ENCODE results near the gene PNMA8B. TPM values are rescaled to one million over a fixed set of nuclear protein-coding genes. Genes with fewer than 3 reads are reported as not detected.
"Not testable (repeated sequence)": the region's sequence is repeated elsewhere in the genome, so short reads cannot be mapped to it uniquely, and the experiment has no call there.

The PNMA8B gene
- total RNA-seq, 1 donor: 0.72 TPM

DNA sequence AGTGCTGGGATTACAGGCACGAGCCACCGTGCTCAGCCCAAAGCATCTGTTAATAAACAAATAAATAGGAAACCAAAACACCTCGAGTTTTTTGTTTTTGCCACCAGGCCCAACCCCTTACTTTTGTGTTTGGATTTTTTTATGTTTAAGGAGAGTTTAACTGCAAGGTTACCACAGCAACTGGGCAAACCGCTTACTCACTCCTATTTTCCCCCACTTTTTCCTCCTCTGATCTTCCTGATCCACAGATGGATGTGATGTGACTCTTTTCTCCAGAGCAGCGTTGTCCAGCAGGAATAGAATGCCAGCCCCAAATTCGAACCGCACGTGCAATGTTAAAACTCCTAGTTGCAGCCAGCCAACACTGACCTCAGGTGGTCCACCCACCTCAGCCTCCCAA lies 2.1 kb upstream of the PNMA8B start:
- Histone ChIP-seq H3K4me3 (ENCODE audit: insufficient read depth, low read length) (no peak overlapping the region), H3K4me2 (ENCODE audit: insufficient read depth, low read length) (no peak overlapping the region), H3K36me3 (ENCODE audit: insufficient read depth, low read length) (no peaks in the 10 kb centered on the region), H3K9me3 (ENCODE audit: low read depth, low read length) (no peaks in the 10 kb centered on the region), H4K20me1 (ENCODE audit: insufficient read depth, low read length) (no peaks in the 10 kb centered on the region), H2AFZ (ENCODE audit: low read length) (no peak overlapping the region), H3K27me3 (ENCODE audit: insufficient read depth, low read length) (peaks cover 4% of the 10 kb centered on the region), H3K27ac (ENCODE audit: low read depth, low read length) (no peak overlapping the region), H3K4me1 (ENCODE audit: insufficient read depth, low read length) (no peaks in the 10 kb centered on the region), H3K79me2 (ENCODE audit: insufficient read depth, low read length) (no peaks in the 10 kb centered on the region)
- no peak for TF ChIP-seq CTCF (IDR thresholded peaks at IDR 0.05; ENCODE audit: extremely low read depth, low read depth, low read length)
- peak; percentile 65 for DNase-seq (ENCODE audit: insufficient read length, low spot score, missing footprints)

DNA sequence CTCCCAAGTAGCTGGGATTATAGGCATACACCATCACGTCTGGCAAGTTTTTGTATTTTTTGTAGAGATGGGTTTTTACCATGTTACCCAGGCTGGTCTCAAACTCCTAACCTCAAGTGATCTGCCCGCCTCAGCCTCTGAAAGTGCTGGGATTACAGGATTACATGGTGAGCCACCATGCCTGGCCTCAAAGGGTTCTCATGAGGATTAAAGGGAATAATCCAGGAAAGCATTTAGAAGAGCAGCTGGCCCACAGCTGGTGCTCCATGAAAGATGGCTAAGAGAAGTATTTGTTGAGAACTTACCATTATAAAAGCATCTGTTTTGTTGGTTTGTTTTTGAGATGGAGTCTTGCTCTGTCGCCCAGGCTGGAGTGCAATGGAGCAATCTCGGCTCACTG lies 1.2 kb upstream of the PNMA8B start:
- not testable (repeated sequence) for H3K27me3 ChIP-seq (ENCODE audit: insufficient read depth, low read length); H3K4me1 ChIP-seq (ENCODE audit: insufficient read depth, low read length); H3K36me3 ChIP-seq (ENCODE audit: insufficient read depth, low read length); H4K20me1 ChIP-seq (ENCODE audit: insufficient read depth, low read length); DNase-seq (ENCODE audit: insufficient read length, low spot score, missing footprints); H3K27ac ChIP-seq (ENCODE audit: low read depth, low read length); H2AFZ ChIP-seq (ENCODE audit: low read length); H3K79me2 ChIP-seq (ENCODE audit: insufficient read depth, low read length); H3K9me3 ChIP-seq (ENCODE audit: low read depth, low read length); H3K4me2 ChIP-seq (ENCODE audit: insufficient read depth, low read length); H3K4me3 ChIP-seq (ENCODE audit: insufficient read depth, low read length)

GRCh38 chr19:46496304-46496703 lies 637 bp upstream of the PNMA8B start:
- H3K4me1 ChIP-seq (ENCODE audit: insufficient read depth, low read length): no peaks in the 10 kb centered on the region
- no peaks in the 10 kb centered on the region for H3K9me3 ChIP-seq (ENCODE audit: low read depth, low read length)
- TF ChIP-seq CTCF (IDR thresholded peaks at IDR 0.05; ENCODE audit: extremely low read depth, low read depth, low read length): no peak
- no peaks in the 10 kb centered on the region for H4K20me1 ChIP-seq (ENCODE audit: insufficient read depth, low read length)
- no peaks in the 10 kb centered on the region for H3K36me3 ChIP-seq (ENCODE audit: insufficient read depth, low read length)
- no peak overlapping the region for H3K4me2 ChIP-seq (ENCODE audit: insufficient read depth, low read length)
- no peak overlapping the region for H2AFZ ChIP-seq (ENCODE audit: low read length)
- no peaks in the 10 kb centered on the region for H3K79me2 ChIP-seq (ENCODE audit: insufficient read depth, low read length)
- no peak overlapping the region for H3K27ac ChIP-seq (ENCODE audit: low read depth, low read length)
- DNase-seq (ENCODE audit: insufficient read length, low spot score, missing footprints): no peak
- no peak overlapping the region for H3K4me3 ChIP-seq (ENCODE audit: insufficient read depth, low read length)
- H3K27me3 ChIP-seq (ENCODE audit: insufficient read depth, low read length): peaks cover 14% of the 10 kb centered on the region

GRCh38 chr19:46494941-46495785 lies 504 bp downstream of the PNMA8B start:
- no peak overlapping the region for H3K4me2 ChIP-seq (ENCODE audit: insufficient read depth, low read length)
- H3K9me3 ChIP-seq (ENCODE audit: low read depth, low read length): no peaks in the 10 kb centered on the region
- H3K27me3 ChIP-seq (ENCODE audit: insufficient read depth, low read length): peaks cover 24% of the 10 kb centered on the region
- no peaks in the 10 kb centered on the region for H4K20me1 ChIP-seq (ENCODE audit: insufficient read depth, low read length)
- no peak overlapping the region for H3K27ac ChIP-seq (ENCODE audit: low read depth, low read length)
- H3K4me3 ChIP-seq (ENCODE audit: insufficient read depth, low read length): peak overlapping the region; percentile 42
- DNase-seq (ENCODE audit: insufficient read length, low spot score, missing footprints): peak; percentile 78
- peak overlapping the region; percentile 15 for H2AFZ ChIP-seq (ENCODE audit: low read length)
- H3K4me1 ChIP-seq (ENCODE audit: insufficient read depth, low read length): no peaks in the 10 kb centered on the region
- H3K79me2 ChIP-seq (ENCODE audit: insufficient read depth, low read length): no peaks in the 10 kb centered on the region
- no peaks in the 10 kb centered on the region for H3K36me3 ChIP-seq (ENCODE audit: insufficient read depth, low read length)
- no peak for TF ChIP-seq CTCF (IDR thresholded peaks at IDR 0.05; ENCODE audit: extremely low read depth, low read depth, low read length)
